Osteoblast (primary cell): Measurements from ENCODE around the gene GSS. TPM values are rescaled to one million over a fixed set of nuclear protein-coding genes. Genes with fewer than 3 reads are reported as not detected.

Source experiments
- DNase-seq: peaks from one replicate; pipeline ENCODE4 v3.0.0; 2011; ENCODE audit warnings: low spot score, mixed read lengths; ENCODE audit not compliant: insufficient read length; ENCODE audit errors: missing footprints
- H2AFZ ChIP-seq: 2 replicates; pipeline ENCODE4 v1.6.0; 2011; ENCODE audit warnings: mild to moderate bottlenecking, low read length
- H3K27ac ChIP-seq: 2 replicates; pipeline ENCODE4 v1.5.1; 2011; ENCODE audit warnings: mild to moderate bottlenecking, low read depth, low read length, moderate library complexity
- H3K27me3 ChIP-seq: 2 replicates; pipeline ENCODE4 v1.6.0; 2012; ENCODE audit warnings: mild to moderate bottlenecking, control low read depth, inconsistent platforms, low read length, moderate library complexity; ENCODE audit not compliant: insufficient read depth
- H3K36me3 ChIP-seq: 2 replicates; pipeline ENCODE4 v1.5.1; 2011; ENCODE audit warnings: mild to moderate bottlenecking, low read length, control low read depth, moderate library complexity; ENCODE audit not compliant: insufficient read depth
- H3K4me1 ChIP-seq: 2 replicates; pipeline ENCODE4 v1.5.1; 2011; ENCODE audit warnings: mild to moderate bottlenecking, low read length, control low read depth, moderate library complexity; ENCODE audit not compliant: insufficient read depth
- H3K4me2 ChIP-seq: 2 replicates; pipeline ENCODE4 v1.6.0; 2011; ENCODE audit warnings: mild to moderate bottlenecking, low read length; ENCODE audit not compliant: insufficient read depth
- H3K4me3 ChIP-seq: fragments of 200-600 bp; sonication (generic); 3 replicates; pipeline ENCODE4 v1.5.1; 2012; ENCODE audit warnings: mild to moderate bottlenecking, low read length, inconsistent platforms; ENCODE audit not compliant: insufficient read depth
- H3K79me2 ChIP-seq: 2 replicates; pipeline ENCODE4 v1.6.0; 2012; ENCODE audit warnings: mild to moderate bottlenecking, low read length, control low read depth, inconsistent platforms; ENCODE audit not compliant: insufficient read depth
- H3K9me3 ChIP-seq: 2 replicates; pipeline ENCODE4 v1.5.1; 2011; ENCODE audit warnings: low read depth, low read length, control low read depth
- H4K20me1 ChIP-seq: 2 replicates; pipeline ENCODE4 v1.6.0; 2012; ENCODE audit warnings: mild to moderate bottlenecking, low read length, control low read depth; ENCODE audit not compliant: insufficient read depth
- total RNA-seq: library from RNA; depleted of rRNA; stranded (reverse); fragments of >200 nt; gene quantifications from 2 replicates; pipeline ENCODE4 v1.2.3, GENCODE V29; 2012
- TF ChIP-seq, protein P1 (sequence below): IDR thresholded peaks from 2 replicates; pipeline ENCODE4 v1.5.1; 2011; ENCODE audit warnings: mild to moderate bottlenecking, low read depth, low read length, moderate library complexity; ENCODE audit errors: extremely low read depth

GSS gene
- total RNA-seq, 1 donor, result 54.6 TPM

- TF ChIP-seq, protein P1, sequence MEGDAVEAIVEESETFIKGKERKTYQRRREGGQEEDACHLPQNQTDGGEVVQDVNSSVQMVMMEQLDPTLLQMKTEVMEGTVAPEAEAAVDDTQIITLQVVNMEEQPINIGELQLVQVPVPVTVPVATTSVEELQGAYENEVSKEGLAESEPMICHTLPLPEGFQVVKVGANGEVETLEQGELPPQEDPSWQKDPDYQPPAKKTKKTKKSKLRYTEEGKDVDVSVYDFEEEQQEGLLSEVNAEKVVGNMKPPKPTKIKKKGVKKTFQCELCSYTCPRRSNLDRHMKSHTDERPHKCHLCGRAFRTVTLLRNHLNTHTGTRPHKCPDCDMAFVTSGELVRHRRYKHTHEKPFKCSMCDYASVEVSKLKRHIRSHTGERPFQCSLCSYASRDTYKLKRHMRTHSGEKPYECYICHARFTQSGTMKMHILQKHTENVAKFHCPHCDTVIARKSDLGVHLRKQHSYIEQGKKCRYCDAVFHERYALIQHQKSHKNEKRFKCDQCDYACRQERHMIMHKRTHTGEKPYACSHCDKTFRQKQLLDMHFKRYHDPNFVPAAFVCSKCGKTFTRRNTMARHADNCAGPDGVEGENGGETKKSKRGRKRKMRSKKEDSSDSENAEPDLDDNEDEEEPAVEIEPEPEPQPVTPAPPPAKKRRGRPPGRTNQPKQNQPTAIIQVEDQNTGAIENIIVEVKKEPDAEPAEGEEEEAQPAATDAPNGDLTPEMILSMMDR, result no peak
- Histone ChIP-seq H4K20me1 (no peaks in the 10 kb centered on the region), H3K79me2 (no peaks in the 10 kb centered on the region), H3K36me3 (peaks cover 16% of the 10 kb centered on the region), H3K9me3 (no peaks in the 10 kb centered on the region), H3K4me1 (no peaks in the 10 kb centered on the region), H2AFZ (no peak overlapping the region), H3K27me3 (no peaks in the 10 kb centered on the region), H3K4me2 (no peak overlapping the region), H3K4me3 (no peak overlapping the region), H3K27ac (no peak overlapping the region)
- DNase-seq, result peak; percentile 52
These were observed 37.3 kb upstream of the GSS start for GRCh38 chr20:34992751-34993417.

- Histone ChIP-seq H3K4me3 (no peak overlapping the region), H3K79me2 (no peaks in the 10 kb centered on the region), H4K20me1 (no peaks in the 10 kb centered on the region), H3K4me1 (no peaks in the 10 kb centered on the region), H3K36me3 (peaks cover 8% of the 10 kb centered on the region), H3K4me2 (no peak overlapping the region), H3K27ac (no peak overlapping the region), H3K9me3 (no peaks in the 10 kb centered on the region), H3K27me3 (peaks cover 9% of the 10 kb centered on the region), H2AFZ (no peak overlapping the region)
- TF ChIP-seq, protein P1, result no peak
- DNase-seq, result peak; percentile 82
These were observed 35.1 kb upstream of the GSS start for GRCh38 chr20:34990661-34991214.

DNA sequence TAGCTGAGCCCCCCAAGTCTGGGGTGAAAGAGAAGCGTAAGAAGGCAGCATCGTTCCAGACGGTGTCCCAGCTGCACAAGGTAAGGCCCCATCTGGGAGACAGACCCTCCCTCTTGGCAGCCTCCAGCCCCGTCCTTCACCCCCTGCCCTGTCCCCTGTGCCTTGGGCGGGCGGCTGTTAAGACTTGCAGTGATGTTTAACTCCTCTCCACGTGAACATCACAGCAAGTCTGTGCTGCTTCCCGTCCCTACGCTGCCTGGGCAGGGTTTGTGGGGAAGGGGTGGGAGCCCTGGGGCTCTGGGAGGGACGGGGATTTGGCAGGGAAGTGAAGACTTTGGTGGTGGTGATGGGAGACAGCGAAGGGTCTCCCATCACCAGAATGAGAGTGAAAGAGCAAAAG, 34.6 kb upstream of the GSS start:
- no peaks in the 10 kb centered on the region for H3K4me1 ChIP-seq
- TF ChIP-seq, protein P1, result no peak
- H3K36me3 ChIP-seq, result peaks cover 4% of the 10 kb centered on the region
- no peak overlapping the region for H3K4me3 ChIP-seq
- H3K79me2 ChIP-seq, result no peaks in the 10 kb centered on the region
- H3K4me2 ChIP-seq, result no peak overlapping the region
- no peak for DNase-seq
- H3K27me3 ChIP-seq, result peaks cover 13% of the 10 kb centered on the region
- H2AFZ ChIP-seq, result no peak overlapping the region
- H3K9me3 ChIP-seq, result no peaks in the 10 kb centered on the region
- no peaks in the 10 kb centered on the region for H4K20me1 ChIP-seq
- no peak overlapping the region for H3K27ac ChIP-seq

DNA sequence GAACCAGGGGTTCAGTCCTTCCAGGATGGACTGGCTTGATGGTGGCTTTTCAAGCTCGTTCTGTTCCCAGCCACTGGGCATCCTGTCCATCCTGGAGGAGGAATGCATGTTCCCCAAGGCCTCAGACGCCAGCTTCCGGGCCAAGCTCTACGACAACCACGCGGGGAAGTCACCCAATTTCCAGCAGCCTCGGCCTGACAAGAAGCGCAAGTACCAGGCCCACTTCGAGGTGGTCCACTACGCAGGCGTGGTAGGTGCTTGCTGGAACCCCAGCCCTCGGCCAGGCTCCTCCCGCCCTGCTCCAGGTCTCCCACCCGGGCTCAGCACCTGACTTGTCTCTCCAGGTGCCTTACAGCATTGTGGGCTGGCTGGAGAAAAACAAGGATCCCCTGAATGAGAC, 34.1 kb upstream of the GSS start:
- Histone ChIP-seq H3K9me3 (no peaks in the 10 kb centered on the region), H3K27ac (no peak overlapping the region), H3K36me3 (peaks cover 4% of the 10 kb centered on the region), H2AFZ (no peak overlapping the region), H3K4me1 (no peaks in the 10 kb centered on the region), H3K4me2 (no peak overlapping the region), H4K20me1 (no peaks in the 10 kb centered on the region), H3K27me3 (peaks cover 16% of the 10 kb centered on the region), H3K4me3 (no peak overlapping the region), H3K79me2 (no peaks in the 10 kb centered on the region)
- TF ChIP-seq, protein P1, result no peak
- DNase-seq, result peak; percentile 79
